GM18907 (cell line): ENCODE data around the gene HHIPL2.
"Not testable (repeated sequence)": the region's sequence is repeated elsewhere in the genome, so short reads cannot be mapped to it uniquely, and the experiment has no call there.

Source experiments
- ATAC-seq: cut with Tn5 transposase; IDR thresholded peaks from one replicate; pipeline ENCODE4 v1.9.1; 2021; ENCODE audit warnings: mild to moderate bottlenecking, moderate library complexity; ENCODE audit not compliant: unreplicated experiment

The HHIPL2 gene

GRCh38 chr1:222540598-222540995, 7.3 kb downstream of the HHIPL2 start:
- no peak for ATAC-seq

- ATAC-seq: no peak
Measured at GRCh38 chr1:222539951-222540597, 7.8 kb downstream of the HHIPL2 start.

GRCh38 chr1:222535455-222535854, 12.4 kb downstream of the HHIPL2 start:
- ATAC-seq: no peak

GRCh38 chr1:222530852-222531251, 17.1 kb downstream of the HHIPL2 start:
- ATAC-seq: no peak

- ATAC-seq: no peak
Measured at GRCh38 chr1:222529916-222530315, 18.0 kb downstream of the HHIPL2 start.

- no peak for ATAC-seq
Measured at GRCh38 chr1:222529181-222529580, 18.7 kb downstream of the HHIPL2 start.

- ATAC-seq: no peak
Measured at GRCh38 chr1:222525951-222526350, 22.0 kb downstream of the HHIPL2 start.

GRCh38 chr1:222523852-222524251, 24.1 kb downstream of the HHIPL2 start:
- ATAC-seq: no peak

GRCh38 chr1:222522105-222522915, 25.6 kb downstream of the HHIPL2 start:
- ATAC-seq: no peak

- ATAC-seq: no peak
Measured at GRCh38 chr1:222521299-222522104, 26.4 kb downstream of the HHIPL2 start.

GRCh38 chr1:222489496-222489895, 58.4 kb downstream of the HHIPL2 start:
- not testable (repeated sequence) for ATAC-seq

- ATAC-seq: not testable (repeated sequence)
Measured at GRCh38 chr1:222487774-222488173, 60.1 kb downstream of the HHIPL2 start.

GRCh38 chr1:222484005-222484404, 63.9 kb downstream of the HHIPL2 start:
- not testable (repeated sequence) for ATAC-seq

- ATAC-seq: not testable (repeated sequence)
Measured at GRCh38 chr1:222479567-222479966, 68.3 kb downstream of the HHIPL2 start.

- ATAC-seq: not testable (repeated sequence)
Measured at GRCh38 chr1:222476436-222476835, 71.5 kb downstream of the HHIPL2 start.

GRCh38 chr1:222473717-222474116, 74.2 kb downstream of the HHIPL2 start:
- ATAC-seq: not testable (repeated sequence)

GRCh38 chr1:222472776-222473540, 74.9 kb downstream of the HHIPL2 start:
- not testable (repeated sequence) for ATAC-seq
